ES-I3 (cell line): ENCODE data around the gene ABL1.

Experiments
- H3K36me3 ChIP-seq: 2 replicates; pipeline ENCODE4 v1.6.1; 2013; ENCODE audit warnings: mild to moderate bottlenecking, low read length, control low read depth, moderate library complexity; ENCODE audit not compliant: insufficient read depth
- H3K4me1 ChIP-seq: 2 replicates; pipeline ENCODE4 v1.6.1; 2013; ENCODE audit warnings: mild to moderate bottlenecking, control low read depth, low read length; ENCODE audit not compliant: insufficient read depth
- H3K9ac ChIP-seq: 2 replicates; pipeline ENCODE4 v1.6.1; 2013; ENCODE audit warnings: low read depth, mild to moderate bottlenecking, low read length, moderate library complexity
- H3K9me3 ChIP-seq: 2 replicates; pipeline ENCODE4 v1.6.1; 2013; ENCODE audit warnings: mild to moderate bottlenecking, low read length, moderate library complexity; ENCODE audit not compliant: control insufficient read depth, insufficient read depth

The ABL1 gene

GRCh38 chr9:130866474-130866965 lies 31.5 kb downstream of the ABL1 start:
- peaks cover 8% of the 10 kb centered on the region; the same call in 1 of the 2 replicates for H3K36me3 ChIP-seq
- H3K9ac ChIP-seq: no peak overlapping the region
- no peaks in the 10 kb centered on the region; the same call in 1 of the 2 replicates for H3K4me1 ChIP-seq
- H3K9me3 ChIP-seq: no peaks in the 10 kb centered on the region

DNA sequence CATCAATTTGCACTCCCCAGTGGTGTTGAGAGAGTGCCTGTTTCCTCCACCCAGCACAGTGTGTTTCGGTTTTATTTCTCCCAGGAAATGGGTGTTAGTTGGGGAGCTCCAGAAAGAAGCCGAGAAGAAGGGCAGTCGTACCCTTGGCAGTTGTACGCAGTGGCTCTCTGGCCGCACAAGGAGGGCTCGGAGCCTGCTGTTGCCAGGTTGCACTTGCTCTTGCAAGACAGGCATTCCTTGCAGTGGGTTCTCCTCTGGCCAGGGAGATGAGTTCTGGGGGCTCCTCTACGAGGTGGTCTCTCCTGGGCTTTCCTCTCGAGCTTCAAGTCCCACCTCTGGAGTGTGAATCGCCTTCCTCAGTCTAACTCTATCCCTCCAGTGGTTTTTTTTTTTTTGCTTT lies 32.5 kb downstream of the ABL1 start:
- Histone ChIP-seq H3K9ac (no peak overlapping the region), H3K36me3 (peaks cover 18% of the 10 kb centered on the region), H3K4me1 (no peaks in the 10 kb centered on the region; the same call in 1 of the 2 replicates), H3K9me3 (no peaks in the 10 kb centered on the region)

DNA sequence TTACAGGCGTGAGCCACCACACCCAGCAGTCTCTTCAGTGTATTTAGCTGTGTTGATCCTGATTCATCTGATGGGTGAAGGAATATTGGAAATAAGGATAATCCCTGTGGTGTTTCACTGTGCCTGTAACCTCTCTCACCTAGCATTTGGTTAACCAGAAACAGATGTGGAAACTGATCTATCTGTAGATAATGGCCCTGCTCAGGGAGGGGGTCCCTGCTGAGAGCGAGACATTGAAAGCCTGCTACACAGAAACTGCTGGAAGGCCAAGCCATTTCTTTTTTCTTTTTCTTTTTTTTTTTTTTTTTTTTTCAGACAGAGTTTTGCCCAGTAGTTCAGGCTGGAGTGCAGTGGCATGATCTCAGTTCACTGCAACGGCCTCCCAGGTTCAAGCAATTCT lies 33.2 kb downstream of the ABL1 start:
- Histone ChIP-seq H3K9ac (no peak overlapping the region), H3K4me1 (no peaks in the 10 kb centered on the region; the same call in 1 of the 2 replicates), H3K9me3 (no peaks in the 10 kb centered on the region), H3K36me3 (peaks cover 22% of the 10 kb centered on the region)

DNA sequence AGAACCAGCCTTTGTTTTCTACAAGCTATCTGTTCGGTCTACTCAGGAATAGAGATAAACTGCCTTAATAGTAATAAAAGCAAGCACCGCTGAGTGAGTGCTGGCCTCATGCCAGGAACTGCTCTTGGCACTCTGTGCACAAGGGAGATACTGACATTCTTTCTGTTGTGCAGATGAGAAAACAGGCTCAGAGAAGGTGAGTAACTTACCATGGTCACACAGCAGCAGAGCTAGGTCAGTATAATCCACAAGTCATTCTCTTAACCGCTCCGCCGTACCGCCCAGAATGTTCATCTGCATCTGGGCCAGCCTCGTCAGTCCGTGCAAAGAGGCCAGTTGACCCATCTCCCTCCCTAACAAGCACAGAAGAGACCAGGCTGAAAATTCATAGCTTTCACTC lies 34.2 kb downstream of the ABL1 start:
- no peaks in the 10 kb centered on the region for H3K4me1 ChIP-seq
- no peaks in the 10 kb centered on the region for H3K9me3 ChIP-seq
- peaks cover 27% of the 10 kb centered on the region for H3K36me3 ChIP-seq
- H3K9ac ChIP-seq: no peak overlapping the region

GRCh38 chr9:130870491-130871381 lies 35.7 kb downstream of the ABL1 start:
- no peak overlapping the region for H3K9ac ChIP-seq
- H3K4me1 ChIP-seq: no peaks in the 10 kb centered on the region
- H3K9me3 ChIP-seq: no peaks in the 10 kb centered on the region
- peaks cover 27% of the 10 kb centered on the region for H3K36me3 ChIP-seq

DNA sequence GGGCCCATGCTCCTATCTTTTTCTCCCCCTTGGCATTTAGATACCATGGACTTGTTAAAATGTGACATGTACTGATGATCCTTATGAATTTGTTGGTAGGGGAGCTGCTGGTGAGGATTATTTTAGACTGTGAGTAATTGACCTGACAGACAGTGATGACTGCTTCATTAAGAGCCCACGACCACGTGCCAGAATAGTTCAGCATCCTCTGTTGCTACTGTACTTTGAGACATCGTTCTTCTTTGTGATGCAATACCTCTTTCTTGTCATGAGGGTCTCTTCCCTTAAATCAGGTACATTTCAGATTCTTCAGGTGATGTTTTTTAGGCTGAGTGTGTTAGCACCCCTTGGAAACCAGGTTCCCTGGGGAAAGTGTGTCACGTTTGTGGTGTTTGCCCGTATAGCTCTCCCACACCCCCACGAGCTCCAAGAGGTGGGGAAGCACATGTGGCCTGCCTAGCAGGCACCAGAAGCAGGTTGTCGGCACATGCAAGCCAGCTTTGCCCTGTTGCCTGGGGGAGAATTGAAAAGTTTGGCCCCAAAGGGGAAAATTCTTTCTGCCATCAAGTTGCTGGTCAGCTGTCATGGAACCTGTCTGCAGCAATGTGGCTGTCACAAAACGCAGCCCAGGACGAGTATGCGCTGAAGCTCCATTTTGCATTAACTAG lies 36.5 kb downstream of the ABL1 start:
- H3K9me3 ChIP-seq: no peaks in the 10 kb centered on the region
- no peak overlapping the region for H3K9ac ChIP-seq
- H3K4me1 ChIP-seq: no peaks in the 10 kb centered on the region
- H3K36me3 ChIP-seq: peaks cover 27% of the 10 kb centered on the region

GRCh38 chr9:130872093-130872492 lies 37.0 kb downstream of the ABL1 start:
- no peaks in the 10 kb centered on the region for H3K9me3 ChIP-seq
- no peak overlapping the region for H3K9ac ChIP-seq
- H3K4me1 ChIP-seq: no peaks in the 10 kb centered on the region
- H3K36me3 ChIP-seq: peaks cover 27% of the 10 kb centered on the region

GRCh38 chr9:130872508-130872907 lies 37.5 kb downstream of the ABL1 start:
- no peak overlapping the region for H3K9ac ChIP-seq
- peaks cover 27% of the 10 kb centered on the region for H3K36me3 ChIP-seq
- no peaks in the 10 kb centered on the region for H3K9me3 ChIP-seq
- no peaks in the 10 kb centered on the region for H3K4me1 ChIP-seq

GRCh38 chr9:130872912-130873503 lies 38.0 kb downstream of the ABL1 start:
- no peaks in the 10 kb centered on the region for H3K4me1 ChIP-seq
- H3K36me3 ChIP-seq: peaks cover 27% of the 10 kb centered on the region
- no peak overlapping the region for H3K9ac ChIP-seq
- no peaks in the 10 kb centered on the region for H3K9me3 ChIP-seq

GRCh38 chr9:130873966-130874365 lies 38.9 kb downstream of the ABL1 start:
- Histone ChIP-seq H3K9me3 (no peaks in the 10 kb centered on the region), H3K36me3 (peaks cover 33% of the 10 kb centered on the region), H3K4me1 (no peaks in the 10 kb centered on the region), H3K9ac (no peak overlapping the region)

- Histone ChIP-seq H3K9me3 (no peaks in the 10 kb centered on the region), H3K4me1 (no peaks in the 10 kb centered on the region), H3K9ac (no peak overlapping the region), H3K36me3 (peaks cover 41% of the 10 kb centered on the region)
These were observed 39.7 kb downstream of the ABL1 start for GRCh38 chr9:130874783-130875182.

GRCh38 chr9:130877300-130877699 lies 42.2 kb downstream of the ABL1 start:
- no peaks in the 10 kb centered on the region for H3K4me1 ChIP-seq
- H3K9ac ChIP-seq: no peak overlapping the region
- peaks cover 44% of the 10 kb centered on the region for H3K36me3 ChIP-seq
- H3K9me3 ChIP-seq: no peaks in the 10 kb centered on the region

- Histone ChIP-seq H3K9ac (no peak overlapping the region), H3K9me3 (no peaks in the 10 kb centered on the region), H3K36me3 (peaks cover 34% of the 10 kb centered on the region), H3K4me1 (no peaks in the 10 kb centered on the region)
These were observed 43.2 kb downstream of the ABL1 start for GRCh38 chr9:130878295-130878694.

- H3K4me1 ChIP-seq: no peaks in the 10 kb centered on the region
- no peak overlapping the region for H3K9ac ChIP-seq
- no peaks in the 10 kb centered on the region for H3K9me3 ChIP-seq
- peaks cover 32% of the 10 kb centered on the region for H3K36me3 ChIP-seq
These were observed 44.9 kb downstream of the ABL1 start for GRCh38 chr9:130879863-130880411.
